ENCODE results near the gene ASTN2.

- TF ChIP-seq CTCF (IDR thresholded peaks at IDR 0.05; ENCODE audit: low read length) (no peak), EZH2 (IDR thresholded peaks at IDR 0.05; ENCODE audit: borderline replicate concordance, low read length) (no peak)
Measured at GRCh38 chr9:116419181-116419580, 995.7 kb downstream of the ASTN2 start.

Data from OCI-LY1 (cell line).